ENCODE data around the gene SEZ6L2.

DNA sequence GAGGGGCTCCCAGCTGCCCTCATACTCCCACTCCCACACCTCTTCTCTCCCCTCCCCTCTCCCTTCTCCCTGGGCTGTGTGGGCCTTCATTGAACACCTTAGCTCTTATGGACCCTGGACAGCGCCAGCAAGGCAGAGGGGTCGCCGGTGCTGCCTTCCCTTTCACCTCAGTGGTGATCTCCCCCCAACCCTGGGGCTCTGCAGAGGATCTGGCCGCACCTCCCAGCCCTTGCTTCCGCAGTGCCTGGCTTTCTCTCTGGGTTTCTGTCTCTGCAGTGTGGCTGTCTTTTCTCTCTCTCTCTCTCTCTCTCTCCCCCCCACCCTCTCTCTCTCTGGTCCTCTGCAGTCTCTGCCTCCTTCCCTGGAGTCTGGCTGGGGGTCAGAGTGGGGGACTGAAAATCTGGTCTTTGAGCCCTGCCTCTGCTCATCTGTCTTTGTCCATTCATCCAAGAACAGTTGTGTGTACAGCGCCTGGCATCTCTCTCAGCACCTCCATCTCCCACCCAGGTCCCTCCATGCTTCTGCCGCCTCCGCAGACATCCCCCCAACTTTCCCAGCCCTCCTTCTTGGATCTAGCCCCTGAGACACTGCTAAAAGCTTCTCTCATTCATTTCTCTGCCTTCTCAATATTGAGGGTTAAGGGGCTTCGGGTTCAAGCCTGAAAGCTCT lies 1.1 kb downstream of the SEZ6L2 start:
- TF ChIP-seq CTCF (IDR thresholded peaks at IDR 0.05), result no peak
- no peak for TF ChIP-seq POLR2A (IDR thresholded peaks at IDR 0.05)
